DOHH2 (cell line): ENCODE data around the gene LENG9.

Source experiments
- H3F3A ChIP-seq: fragments of 200-600 bp; sonication (generic), shearing (Covaris generic); 2 replicates; pipeline ENCODE4 v1.6.0; 2016; ENCODE audit warnings: antibody characterized with exemption, mild to moderate bottlenecking; ENCODE audit not compliant: control insufficient read depth, insufficient read depth
- H3K27ac ChIP-seq: fragments of 200-600 bp; sonication (generic); 2 replicates; pipeline ENCODE4 v1.5.1; 2014; ENCODE audit warnings: low read depth, mild to moderate bottlenecking, low read length, moderate library complexity
- H3K27me3 ChIP-seq: fragments of 200-600 bp; sonication (generic); 2 replicates; pipeline ENCODE4 v1.6.1; 2014; ENCODE audit warnings: mild to moderate bottlenecking, low read length, mixed read lengths; ENCODE audit not compliant: control insufficient read depth
- H3K36me3 ChIP-seq: fragments of 200-600 bp; sonication (generic); 2 replicates; pipeline ENCODE4 v1.6.1; 2014; ENCODE audit warnings: mild to moderate bottlenecking, low read length, moderate library complexity, mixed read lengths; ENCODE audit not compliant: control insufficient read depth
- H3K4me1 ChIP-seq: fragments of 200-600 bp; sonication (generic); 2 replicates; pipeline ENCODE4 v1.6.1; 2014; ENCODE audit warnings: mild to moderate bottlenecking, low read length, mixed read lengths; ENCODE audit not compliant: control insufficient read depth
- H3K4me2 ChIP-seq: fragments of 200-600 bp; sonication (generic); 2 replicates; pipeline ENCODE4 v1.6.0; 2014; ENCODE audit warnings: mild to moderate bottlenecking, low read length, moderate library complexity
- H3K4me3 ChIP-seq: fragments of 200-600 bp; sonication (generic); 2 replicates; pipeline ENCODE4 v1.5.1; 2014; ENCODE audit warnings: mild to moderate bottlenecking, low read length, mixed read lengths
- H3K79me2 ChIP-seq: fragments of 200-600 bp; sonication (generic); 2 replicates; pipeline ENCODE4 v1.6.1; 2014; ENCODE audit warnings: mild to moderate bottlenecking, low read length, mixed read lengths; ENCODE audit not compliant: control insufficient read depth
- H3K9me2 ChIP-seq: fragments of 200-600 bp; sonication (generic); replicated peaks from 2 replicates; pipeline ENCODE4 v1.6.1; 2014; ENCODE audit warnings: mild to moderate bottlenecking, low read length, mixed read lengths; ENCODE audit not compliant: control insufficient read depth
- H3K9me3 ChIP-seq: fragments of 200-600 bp; sonication (generic); 2 replicates; pipeline ENCODE4 v1.6.1; 2014; ENCODE audit warnings: antibody characterized with exemption, low read length, mixed read lengths; ENCODE audit not compliant: control insufficient read depth, insufficient read depth
- H4K20me1 ChIP-seq: fragments of 200-600 bp; sonication (generic); 2 replicates; pipeline ENCODE4 v1.6.0; 2014; ENCODE audit warnings: low read depth, mild to moderate bottlenecking, antibody characterized with exemption, low read length, moderate library complexity; ENCODE audit not compliant: control insufficient read depth, insufficient read depth
- EZH2phosphoT487 ChIP-seq: fragments of 200-600 bp; sonication (generic); IDR thresholded peaks from 2 replicates; pipeline ENCODE4 v1.6.1; 2017; ENCODE audit warnings: borderline replicate concordance, mild to moderate bottlenecking, antibody characterized with exemption, low read length, moderate library complexity, mixed read lengths
- TF ChIP-seq, protein P1 (sequence below): fragments of 200-600 bp; sonication (generic); IDR thresholded peaks from one replicate; pipeline ENCODE4 v1.5.1; 2014; ENCODE audit warnings: antibody characterized with exemption, mild to moderate bottlenecking, low read depth, low read length; ENCODE audit not compliant: poor library complexity, severe bottlenecking

Gene LENG9

DNA sequence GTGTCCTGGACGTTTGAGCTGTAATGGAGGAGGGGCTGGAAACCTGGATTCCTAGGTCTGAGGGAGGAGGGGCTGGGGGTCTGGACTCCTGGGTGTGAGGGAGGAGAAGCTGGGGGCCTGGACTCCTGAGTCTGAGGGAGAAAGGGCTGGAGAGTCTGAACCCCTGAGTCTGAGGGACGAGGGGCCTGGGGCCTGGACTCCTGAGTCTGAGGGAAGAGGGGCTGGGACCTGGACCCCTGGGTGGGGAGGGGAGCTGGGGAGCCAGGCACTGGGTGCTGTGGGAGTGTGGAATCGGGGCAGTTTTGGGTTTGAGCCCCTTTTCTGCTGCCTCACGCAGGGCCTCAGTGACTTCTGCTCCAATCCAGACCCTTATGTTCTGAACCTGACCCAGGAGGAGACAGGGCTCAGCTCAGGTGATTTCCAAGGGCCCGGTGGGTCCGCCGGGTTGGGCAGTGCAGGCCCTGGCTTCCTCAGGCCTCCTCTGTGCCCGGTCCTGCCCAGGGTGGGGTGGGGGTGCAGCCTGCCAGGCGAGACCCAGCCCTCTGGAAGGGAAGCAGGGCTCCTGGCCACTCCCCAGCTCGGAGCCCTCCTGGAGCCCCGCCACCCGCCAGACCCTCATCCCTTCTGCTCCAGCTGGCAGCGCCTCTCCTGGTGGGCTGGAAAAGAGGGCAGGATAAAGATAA is 33.9 kb downstream of the LENG9 start:
- H3K4me3 ChIP-seq: no peak overlapping the region
- no peaks in the 10 kb centered on the region for H3K79me2 ChIP-seq
- no peak overlapping the region for H3K4me2 ChIP-seq
- H3K9me3 ChIP-seq: no peaks in the 10 kb centered on the region
- TF ChIP-seq EZH2phosphoT487: no peak
- TF ChIP-seq, protein P1, sequence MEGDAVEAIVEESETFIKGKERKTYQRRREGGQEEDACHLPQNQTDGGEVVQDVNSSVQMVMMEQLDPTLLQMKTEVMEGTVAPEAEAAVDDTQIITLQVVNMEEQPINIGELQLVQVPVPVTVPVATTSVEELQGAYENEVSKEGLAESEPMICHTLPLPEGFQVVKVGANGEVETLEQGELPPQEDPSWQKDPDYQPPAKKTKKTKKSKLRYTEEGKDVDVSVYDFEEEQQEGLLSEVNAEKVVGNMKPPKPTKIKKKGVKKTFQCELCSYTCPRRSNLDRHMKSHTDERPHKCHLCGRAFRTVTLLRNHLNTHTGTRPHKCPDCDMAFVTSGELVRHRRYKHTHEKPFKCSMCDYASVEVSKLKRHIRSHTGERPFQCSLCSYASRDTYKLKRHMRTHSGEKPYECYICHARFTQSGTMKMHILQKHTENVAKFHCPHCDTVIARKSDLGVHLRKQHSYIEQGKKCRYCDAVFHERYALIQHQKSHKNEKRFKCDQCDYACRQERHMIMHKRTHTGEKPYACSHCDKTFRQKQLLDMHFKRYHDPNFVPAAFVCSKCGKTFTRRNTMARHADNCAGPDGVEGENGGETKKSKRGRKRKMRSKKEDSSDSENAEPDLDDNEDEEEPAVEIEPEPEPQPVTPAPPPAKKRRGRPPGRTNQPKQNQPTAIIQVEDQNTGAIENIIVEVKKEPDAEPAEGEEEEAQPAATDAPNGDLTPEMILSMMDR: no peak
- H3K4me1 ChIP-seq: peaks cover 2% of the 10 kb centered on the region; the same call in 1 of the 2 replicates
- no peaks in the 10 kb centered on the region for H3K9me2 ChIP-seq
- H3K36me3 ChIP-seq: no peaks in the 10 kb centered on the region
- peaks cover 3% of the 10 kb centered on the region for H4K20me1 ChIP-seq
- H3K27me3 ChIP-seq: peaks cover 13% of the 10 kb centered on the region
- no peak overlapping the region for H3K27ac ChIP-seq
- H3F3A ChIP-seq: no peaks in the 10 kb centered on the region

DNA sequence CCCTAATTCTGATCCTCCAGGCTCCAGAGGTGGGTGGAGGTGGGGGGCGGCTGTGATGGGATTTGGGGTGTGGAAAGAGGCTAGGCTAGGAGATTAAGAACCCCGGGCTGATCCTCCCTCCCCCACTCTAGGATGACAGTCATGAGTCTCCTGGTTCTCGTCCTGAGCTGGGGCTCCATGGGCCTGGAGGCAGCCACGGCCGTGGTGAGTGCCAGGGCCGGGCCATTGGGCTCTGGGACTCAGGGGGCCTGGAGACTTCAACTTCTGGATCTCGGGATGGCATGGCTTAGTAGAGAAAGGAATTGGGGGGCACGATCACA is 34.4 kb downstream of the LENG9 start:
- Histone ChIP-seq H3K4me3 (no peak overlapping the region), H3K36me3 (no peaks in the 10 kb centered on the region), H4K20me1 (peaks cover 3% of the 10 kb centered on the region; the same call in 1 of the 2 replicates), H3K4me1 (peaks cover 2% of the 10 kb centered on the region; the same call in 1 of the 2 replicates), H3K27me3 (peaks cover 13% of the 10 kb centered on the region), H3K9me2 (no peaks in the 10 kb centered on the region), H3K9me3 (no peaks in the 10 kb centered on the region), H3K79me2 (no peaks in the 10 kb centered on the region), H3F3A (no peaks in the 10 kb centered on the region), H3K27ac (no peak overlapping the region), H3K4me2 (no peak overlapping the region)
- TF ChIP-seq EZH2phosphoT487: no peak
- TF ChIP-seq, protein P1: no peak

DNA sequence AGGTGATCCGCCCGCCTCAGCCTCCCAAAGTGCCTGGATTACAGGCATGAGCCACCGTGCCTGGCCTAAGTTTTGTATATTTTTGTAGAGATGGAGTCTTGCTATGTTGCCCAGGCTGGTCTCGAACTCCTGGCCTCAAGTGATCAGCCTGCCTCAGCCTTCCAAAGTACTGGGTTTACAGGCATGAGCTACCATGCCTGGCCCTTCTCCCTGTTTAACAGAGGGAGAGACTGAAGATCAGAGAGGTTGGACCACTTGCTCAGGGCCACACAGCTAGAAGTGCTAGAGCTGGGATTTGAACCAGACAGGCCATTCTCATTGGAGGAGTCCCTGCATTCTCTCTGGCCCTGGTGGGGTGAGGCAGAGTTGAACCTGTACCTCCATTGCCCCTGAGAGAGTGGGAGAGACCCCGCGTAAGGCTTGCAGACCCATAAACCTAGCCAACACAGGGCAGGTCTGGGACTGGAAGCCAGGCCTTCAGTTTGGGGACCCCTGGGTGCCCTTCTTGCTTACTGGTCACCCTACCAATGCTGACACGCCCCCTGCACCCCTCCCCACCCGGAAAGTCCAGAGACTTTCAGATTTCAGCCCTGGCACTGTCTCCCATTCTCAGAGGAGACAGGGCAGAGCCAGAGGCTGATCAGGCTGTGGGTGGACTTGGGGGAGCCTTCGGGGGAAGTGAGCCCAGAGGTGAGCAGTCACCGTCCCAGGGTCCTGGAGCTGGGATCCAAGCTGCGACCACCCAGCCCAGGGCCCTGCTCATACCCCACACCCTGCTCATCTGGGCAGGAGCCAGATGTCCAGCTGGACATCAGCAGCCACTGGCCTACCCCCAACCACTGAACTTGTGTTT is 35.0 kb downstream of the LENG9 start:
- H3K79me2 ChIP-seq: no peaks in the 10 kb centered on the region
- H3K27me3 ChIP-seq: peaks cover 13% of the 10 kb centered on the region
- H3K9me2 ChIP-seq: no peaks in the 10 kb centered on the region
- no peak overlapping the region for H3K4me3 ChIP-seq
- no peak overlapping the region for H3K4me2 ChIP-seq
- no peaks in the 10 kb centered on the region for H3F3A ChIP-seq
- no peaks in the 10 kb centered on the region for H3K36me3 ChIP-seq
- H3K9me3 ChIP-seq: no peaks in the 10 kb centered on the region
- TF ChIP-seq, protein P1: no peak
- no peak for TF ChIP-seq EZH2phosphoT487
- peaks cover 3% of the 10 kb centered on the region; the same call in 1 of the 2 replicates for H4K20me1 ChIP-seq
- H3K4me1 ChIP-seq: peaks cover 2% of the 10 kb centered on the region; the same call in 1 of the 2 replicates
- no peak overlapping the region for H3K27ac ChIP-seq
